CD4-positive, CD25-positive, alpha-beta regulatory T cell (primary cell): ENCODE results near the gene VSX2. TPM values are rescaled to one million over a fixed set of nuclear protein-coding genes. Genes with fewer than 3 reads are reported as not detected.

Experiments
- ATAC-seq, 2 donors: fragments of 150-1000 bp; cut with Tn5 transposase; one replicate each; pipeline ENCODE4 v1.10.0; 2021; ENCODE audit warnings: low read depth in 2 of 2, moderate number of reproducible peaks in 2 of 2, moderate library complexity in 1 of 2
- DNase-seq, 3 donors: peaks; one replicate each; pipeline versions ENCODE4 v3.0.0 to v3.0.0-alpha.2; 2012 to 2022; ENCODE audit warnings: mixed read lengths in 1 of 3
- H3K27ac ChIP-seq: one replicate; pipeline ENCODE4 v1.7.0; 2013; ENCODE audit warnings: mild to moderate bottlenecking, low read length; ENCODE audit not compliant: insufficient read depth, poor library complexity, severe bottlenecking
- H3K27me3 ChIP-seq: one replicate; pipeline ENCODE4 v1.7.0; 2013; ENCODE audit warnings: low read length; ENCODE audit not compliant: control insufficient read depth, insufficient read depth
- H3K36me3 ChIP-seq: one replicate; pipeline ENCODE4 v1.7.0; 2013; ENCODE audit warnings: mild to moderate bottlenecking, low read length, moderate library complexity; ENCODE audit not compliant: control insufficient read depth, insufficient read depth
- H3K4me1 ChIP-seq: 2 replicates; pipeline ENCODE4 v1.7.0; 2013; ENCODE audit warnings: mild to moderate bottlenecking, low read length; ENCODE audit not compliant: insufficient read depth, control insufficient read depth, poor library complexity, severe bottlenecking
- H3K4me3 ChIP-seq: one replicate; pipeline ENCODE4 v1.7.0; 2013; ENCODE audit warnings: low read depth, mild to moderate bottlenecking, low read length, moderate library complexity
- H3K9me3 ChIP-seq, 2 experiments: 1 replicate in 1 of 2; 2 replicates in 1 of 2; pipeline ENCODE4 v1.7.0; 2013; ENCODE audit warnings: low read length in 2 of 2, mild to moderate bottlenecking in 1 of 2, moderate library complexity in 1 of 2; ENCODE audit not compliant: control insufficient read depth in 2 of 2
- H3K27ac Mint-ChIP-seq, 3 donors: one replicate each; pipeline ENCODE4 v1.8.0; 2020 to 2022; ENCODE audit warnings: mild to moderate bottlenecking in 3 of 3, mixed read lengths in 3 of 3, moderate library complexity in 2 of 3
- H3K27me3 Mint-ChIP-seq: one replicate; pipeline ENCODE4 v1.8.0; 2022; ENCODE audit warnings: mild to moderate bottlenecking, mixed read lengths
- H3K36me3 Mint-ChIP-seq: one replicate; pipeline ENCODE4 v1.8.0; 2020; ENCODE audit warnings: mixed read lengths
- H3K4me1 Mint-ChIP-seq, 4 donors: one replicate each; pipeline ENCODE4 v1.8.0; 2020 to 2022; ENCODE audit warnings: mixed read lengths in 4 of 4, mild to moderate bottlenecking in 1 of 4
- H3K4me3 Mint-ChIP-seq, 4 donors: one replicate each; pipeline ENCODE4 v1.8.0; 2020 to 2022; ENCODE audit warnings: mild to moderate bottlenecking in 4 of 4, mixed read lengths in 4 of 4, moderate library complexity in 3 of 4
- H3K9me3 Mint-ChIP-seq, 7 donors: one replicate each; pipeline ENCODE4 v1.8.0; 2020 to 2022; ENCODE audit warnings: mixed read lengths in 7 of 7, mild to moderate bottlenecking in 3 of 7, moderate library complexity in 2 of 7
- polyA plus RNA-seq, 4 donors: library from polyadenylated mRNA; unstranded; fragments of 300-500 nt; fragmentation: Illumina TruSeq; gene quantifications; one replicate each; pipeline ENCODE4 v1.2.3, GENCODE V29; 2021
- total RNA-seq: library from RNA; stranded (reverse); gene quantifications from one replicate; pipeline ENCODE4 v1.2.3, GENCODE V29; 2022

VSX2 gene
- total and polyA plus RNA-seq, 5 donors from 2014 or later: 0.08 TPM; not detected in 4

- peaks cover 15% of the 10 kb centered on the region for H3K27me3 Mint-ChIP-seq
- no peak for ATAC-seq
- peaks cover 0 to 1% (median 0%) of the 10 kb centered on the region in 7 donors for H3K9me3 Mint-ChIP-seq
These were observed 72.9 kb downstream of the VSX2 start for GRCh38 chr14:74312161-74312560.

More at GRCh38 chr14:74312161-74312560, 72.9 kb downstream of the VSX2 start:
- H3K9me3 ChIP-seq: no peaks in the 10 kb centered on the region
- H3K36me3 ChIP-seq: no peaks in the 10 kb centered on the region
- no peaks in the 10 kb centered on the region for H3K27me3 ChIP-seq
- Mint-ChIP-seq H3K4me1 (no peaks in the 10 kb centered on the region), H3K27ac (no peak overlapping the region), H3K36me3 (no peaks in the 10 kb centered on the region), H3K4me3 (no peak overlapping the region)
- H3K4me3 ChIP-seq: no peak overlapping the region
- H3K27ac ChIP-seq: no peak overlapping the region
- H3K4me1 ChIP-seq: no peaks in the 10 kb centered on the region
- no peak for DNase-seq

Other genes starting within 250 kb of the VSX2 start
- gene ENTPD5, start 220.2 kb upstream of the VSX2 start, total RNA-seq: 8.0 TPM
- 1 to 10 TPM; 2.9 to 3.9 (median 3.4) TPM for gene ENTPD5, start 220.2 kb upstream of the VSX2 start, polyA plus RNA-seq
- 1.6 TPM for gene BBOF1, start 220.1 kb upstream of the VSX2 start, total RNA-seq
- 1 to 10 TPM in 2 of 4 donors, under 1 TPM in 2; 0.59 to 2.4 (median 1.3) TPM for gene BBOF1, start 220.1 kb upstream of the VSX2 start, polyA plus RNA-seq
- 8.5 TPM for gene ALDH6A1, start 155.0 kb upstream of the VSX2 start, total RNA-seq
- gene ALDH6A1, start 155.0 kb upstream of the VSX2 start, polyA plus RNA-seq: 10 to 100 TPM; 22.0 to 31.1 (median 23.2) TPM
- gene LIN52, start 154.5 kb upstream of the VSX2 start, total RNA-seq: 11.1 TPM
- gene LIN52, start 154.5 kb upstream of the VSX2 start, polyA plus RNA-seq: 10 to 100 TPM; 12.5 to 14.9 (median 14.4) TPM
- 71.4 TPM for gene ABCD4, start 63.5 kb downstream of the VSX2 start, total RNA-seq
- 10 to 100 TPM; 21.8 to 30.4 (median 26.5) TPM for gene ABCD4, start 63.5 kb downstream of the VSX2 start, polyA plus RNA-seq
- gene VRTN, start 109.0 kb downstream of the VSX2 start, total RNA-seq: not detected
- not detected for gene VRTN, start 109.0 kb downstream of the VSX2 start, polyA plus RNA-seq
- gene SYNDIG1L, start 186.8 kb downstream of the VSX2 start, total RNA-seq: not detected
- gene SYNDIG1L, start 186.8 kb downstream of the VSX2 start, polyA plus RNA-seq: not detected